ENCODE results near the gene SMAD6.

DNA sequence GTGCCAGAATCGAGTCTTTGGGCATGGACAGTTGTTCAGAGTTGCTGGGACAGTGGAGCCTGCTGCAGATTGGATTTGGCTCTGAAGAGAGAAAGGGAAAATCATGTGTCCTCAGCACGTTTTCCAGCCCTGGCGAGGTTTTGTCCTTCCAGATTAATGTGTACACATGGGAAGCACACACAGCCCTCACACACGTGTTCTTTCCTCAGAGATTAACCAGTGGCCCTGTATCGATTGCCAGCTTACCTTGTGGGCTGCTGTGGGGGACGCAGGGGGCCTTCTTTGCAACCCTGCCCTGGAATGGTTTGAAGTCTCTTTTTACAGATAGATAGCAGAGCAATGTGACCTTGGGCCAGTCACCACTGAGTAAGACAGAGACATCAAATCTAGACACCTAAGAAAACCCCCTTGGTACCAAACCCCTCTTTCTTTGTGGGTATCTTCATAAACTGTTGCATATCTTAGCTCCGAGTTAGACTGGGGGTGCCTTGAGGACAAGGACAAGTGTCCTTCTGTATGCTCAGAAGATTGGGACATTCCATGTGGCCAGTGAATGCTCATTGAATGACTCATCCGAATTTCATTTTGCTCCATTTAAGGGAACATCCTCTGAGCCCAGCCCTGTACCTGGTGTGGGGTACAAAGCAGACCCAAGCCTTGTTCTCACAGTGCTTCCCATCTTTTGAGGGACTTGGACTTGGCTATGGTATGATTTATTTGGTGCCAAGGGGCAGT is 48.0 kb downstream of the SMAD6 start:
- no peak for TF ChIP-seq POLR2AphosphoS5 (IDR thresholded peaks at IDR 0.05)
- TF ChIP-seq, protein P1, sequence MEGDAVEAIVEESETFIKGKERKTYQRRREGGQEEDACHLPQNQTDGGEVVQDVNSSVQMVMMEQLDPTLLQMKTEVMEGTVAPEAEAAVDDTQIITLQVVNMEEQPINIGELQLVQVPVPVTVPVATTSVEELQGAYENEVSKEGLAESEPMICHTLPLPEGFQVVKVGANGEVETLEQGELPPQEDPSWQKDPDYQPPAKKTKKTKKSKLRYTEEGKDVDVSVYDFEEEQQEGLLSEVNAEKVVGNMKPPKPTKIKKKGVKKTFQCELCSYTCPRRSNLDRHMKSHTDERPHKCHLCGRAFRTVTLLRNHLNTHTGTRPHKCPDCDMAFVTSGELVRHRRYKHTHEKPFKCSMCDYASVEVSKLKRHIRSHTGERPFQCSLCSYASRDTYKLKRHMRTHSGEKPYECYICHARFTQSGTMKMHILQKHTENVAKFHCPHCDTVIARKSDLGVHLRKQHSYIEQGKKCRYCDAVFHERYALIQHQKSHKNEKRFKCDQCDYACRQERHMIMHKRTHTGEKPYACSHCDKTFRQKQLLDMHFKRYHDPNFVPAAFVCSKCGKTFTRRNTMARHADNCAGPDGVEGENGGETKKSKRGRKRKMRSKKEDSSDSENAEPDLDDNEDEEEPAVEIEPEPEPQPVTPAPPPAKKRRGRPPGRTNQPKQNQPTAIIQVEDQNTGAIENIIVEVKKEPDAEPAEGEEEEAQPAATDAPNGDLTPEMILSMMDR (IDR thresholded peaks at IDR 0.05), result no peak
